Panc1 (cell line): ENCODE data around the gene UGT2A3. TPM values are rescaled to one million over a fixed set of nuclear protein-coding genes. Genes with fewer than 3 reads are reported as not detected.
A peak's percentile ranks its signal among the peaks of the same experiment; 100 is the strongest.

Source experiments
- ATAC-seq: fragments of 200-7000 bp; cut with Tn5 transposase; 2 replicates; pipeline ENCODE4 v1.9.1; 2020; ENCODE audit warnings: mild to moderate bottlenecking, moderate library complexity
- BruUV-seq: library from RNA; stranded (reverse); fragments of 400-500 nt; replicated peaks from 2 replicates; lab custom pipeline; 2021; lab: Mats Ljungman, UMichigan
- CTCF ChIA-PET: fragments of 300-600 bp; sonication (Branson Sonifier 250); formaldehyde crosslinking; loops from one replicate; lab custom pipeline; 2022; ENCODE audit warnings: antibody characterized with exemption; lab: Charles Lee
- POLR2A ChIA-PET: fragments of 300-600 bp; sonication (Branson Sonifier 250); formaldehyde crosslinking; loops from one replicate; lab custom pipeline; 2022; ENCODE audit warnings: antibody characterized with exemption; lab: Charles Lee
- DNase-seq: peaks from one replicate; pipeline ENCODE4 v3.0.0-alpha.2; 2010; ENCODE audit warnings: low read depth, low spot score
- H3K27ac ChIP-seq: 2 replicates; pipeline ENCODE4 v1.5.1; 2011; ENCODE audit warnings: mild to moderate bottlenecking, low read length, inconsistent platforms
- H3K27me3 ChIP-seq: fragments of 200-500 bp; sonication (Bioruptor generic); 2 replicates; pipeline ENCODE4 v1.6.0; 2014; ENCODE audit warnings: low read length, inconsistent platforms; ENCODE audit not compliant: control insufficient read depth, insufficient read depth
- H3K36me3 ChIP-seq: fragments of 200-500 bp; sonication (Bioruptor generic); 2 replicates; pipeline ENCODE4 v1.5.1; 2014; ENCODE audit warnings: inconsistent platforms, mild to moderate bottlenecking, low read length, moderate library complexity; ENCODE audit not compliant: control insufficient read depth, insufficient read depth
- H3K4me1 ChIP-seq: 2 replicates; pipeline ENCODE4 v1.5.1; 2011; ENCODE audit warnings: inconsistent platforms, mild to moderate bottlenecking, low read length, moderate library complexity; ENCODE audit not compliant: control insufficient read depth, insufficient read depth
- H3K4me3 ChIP-seq, 2 experiments: 2 replicates each; pipeline ENCODE4 v1.5.1; 2011 to 2012; ENCODE audit warnings: low read depth in 2 of 2, low read length in 2 of 2, mild to moderate bottlenecking in 2 of 2, inconsistent platforms in 1 of 2, moderate library complexity in 1 of 2
- H3K9me3 ChIP-seq: fragments of 200-500 bp; sonication (Bioruptor generic); 2 replicates; pipeline ENCODE4 v1.5.1; 2014; ENCODE audit warnings: low read depth, mild to moderate bottlenecking, inconsistent platforms, low read length, moderate library complexity; ENCODE audit not compliant: control insufficient read depth, insufficient read depth
- POLR2AphosphoS5 ChIP-seq: IDR thresholded peaks from 2 replicates; pipeline ENCODE4 v1.6.1; 2012; ENCODE audit warnings: mild to moderate bottlenecking, low read depth, low read length, moderate library complexity
- SIN3A ChIP-seq: IDR thresholded peaks from 2 replicates; pipeline ENCODE4 v1.6.1; 2012; ENCODE audit warnings: low read depth, mild to moderate bottlenecking, low read length, moderate library complexity, borderline replicate concordance; ENCODE audit not compliant: insufficient read depth
- TCF7L2 ChIP-seq: IDR thresholded peaks from 2 replicates; pipeline ENCODE4 v1.6.1; 2011; ENCODE audit warnings: mild to moderate bottlenecking, low read depth, low read length, inconsistent platforms
- in situ Hi-C: cut with HindIII; loops from 2 replicates; pipeline ENCODE4 v1.10.0; 2016; ENCODE audit warnings: low sequenced_read_pairs, low pct_unique_long_range_greater_than_20kb
- intact Hi-C: fragments of 100-400 bp; cut with micrococcal nuclease; formaldehyde crosslinking; loops from one replicate; pipeline ENCODE4 v1.10.0; 2022; ENCODE audit not compliant: unreplicated experiment
- total RNA-seq: library from RNA; stranded (reverse); gene quantifications from one replicate; pipeline ENCODE4 v1.2.1, GENCODE V29; 2021; ENCODE audit not compliant: unreplicated experiment
- TF ChIP-seq, protein P1 (sequence below), 2 experiments: IDR thresholded peaks; 2 replicates each; pipeline ENCODE4 v1.6.1; 2011 to 2012; ENCODE audit warnings: low read depth in 2 of 2, control low read depth in 1 of 2, low read length in 1 of 2, mild to moderate bottlenecking in 1 of 2, moderate library complexity in 1 of 2; ENCODE audit not compliant: insufficient read depth in 1 of 2
- TF ChIP-seq, protein P2 (sequence below): fragments of 450-650 bp; IDR thresholded peaks from 2 replicates; pipeline ENCODE4 v1.5.1; 2017; ENCODE audit warnings: mild to moderate bottlenecking

UGT2A3 gene
- total RNA-seq, 1 experiment from 2014 or later: 0.05 TPM

DNA sequence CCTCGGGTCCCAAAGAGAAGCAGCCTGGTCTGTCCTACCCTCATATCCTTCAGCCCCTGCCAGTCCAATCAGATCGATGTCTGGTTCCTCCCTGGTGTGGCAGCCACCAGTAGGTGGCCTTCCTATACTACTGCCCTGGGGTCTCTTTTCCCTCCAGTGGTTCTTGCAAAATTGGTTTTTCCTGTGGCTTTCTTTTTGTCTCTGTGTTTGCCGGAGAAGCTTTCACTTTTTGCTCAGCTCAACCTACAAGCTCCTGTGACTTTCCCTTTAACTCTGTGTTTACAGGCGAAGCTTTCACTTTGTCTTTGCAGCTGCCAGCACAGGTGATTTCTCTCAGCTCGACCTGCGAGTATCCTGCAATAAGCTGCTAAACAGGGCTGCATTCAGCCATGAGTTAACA, 46.8 kb downstream of the UGT2A3 start:
- intact Hi-C loops (no loop called here), in situ Hi-C loops (no loop called here)
- Histone ChIP-seq H3K4me1 (no peaks in the 10 kb centered on the region), H3K36me3 (no peaks in the 10 kb centered on the region), H3K27ac (no peak overlapping the region), H3K9me3 (no peaks in the 10 kb centered on the region), H3K4me3 (peak overlapping the region in 1 of 2 experiments; percentile 34; a peak in 2 of 4 replicates), H3K27me3 (no peaks in the 10 kb centered on the region)
- CTCF ChIA-PET: interaction anchor here (0.6 kb wide), 1 partner anchor 146 kb away, joined by 4 read pairs; no protein-coding TSS in a partner anchor
- TF ChIP-seq, protein P1, sequence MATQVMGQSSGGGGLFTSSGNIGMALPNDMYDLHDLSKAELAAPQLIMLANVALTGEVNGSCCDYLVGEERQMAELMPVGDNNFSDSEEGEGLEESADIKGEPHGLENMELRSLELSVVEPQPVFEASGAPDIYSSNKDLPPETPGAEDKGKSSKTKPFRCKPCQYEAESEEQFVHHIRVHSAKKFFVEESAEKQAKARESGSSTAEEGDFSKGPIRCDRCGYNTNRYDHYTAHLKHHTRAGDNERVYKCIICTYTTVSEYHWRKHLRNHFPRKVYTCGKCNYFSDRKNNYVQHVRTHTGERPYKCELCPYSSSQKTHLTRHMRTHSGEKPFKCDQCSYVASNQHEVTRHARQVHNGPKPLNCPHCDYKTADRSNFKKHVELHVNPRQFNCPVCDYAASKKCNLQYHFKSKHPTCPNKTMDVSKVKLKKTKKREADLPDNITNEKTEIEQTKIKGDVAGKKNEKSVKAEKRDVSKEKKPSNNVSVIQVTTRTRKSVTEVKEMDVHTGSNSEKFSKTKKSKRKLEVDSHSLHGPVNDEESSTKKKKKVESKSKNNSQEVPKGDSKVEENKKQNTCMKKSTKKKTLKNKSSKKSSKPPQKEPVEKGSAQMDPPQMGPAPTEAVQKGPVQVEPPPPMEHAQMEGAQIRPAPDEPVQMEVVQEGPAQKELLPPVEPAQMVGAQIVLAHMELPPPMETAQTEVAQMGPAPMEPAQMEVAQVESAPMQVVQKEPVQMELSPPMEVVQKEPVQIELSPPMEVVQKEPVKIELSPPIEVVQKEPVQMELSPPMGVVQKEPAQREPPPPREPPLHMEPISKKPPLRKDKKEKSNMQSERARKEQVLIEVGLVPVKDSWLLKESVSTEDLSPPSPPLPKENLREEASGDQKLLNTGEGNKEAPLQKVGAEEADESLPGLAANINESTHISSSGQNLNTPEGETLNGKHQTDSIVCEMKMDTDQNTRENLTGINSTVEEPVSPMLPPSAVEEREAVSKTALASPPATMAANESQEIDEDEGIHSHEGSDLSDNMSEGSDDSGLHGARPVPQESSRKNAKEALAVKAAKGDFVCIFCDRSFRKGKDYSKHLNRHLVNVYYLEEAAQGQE (IDR thresholded peaks at IDR 0.05; ENCODE audit: insufficient read depth in 1 of 2, low read depth in 2 of 2, low read length in 1 of 2): no peak
- TF ChIP-seq, protein P2, sequence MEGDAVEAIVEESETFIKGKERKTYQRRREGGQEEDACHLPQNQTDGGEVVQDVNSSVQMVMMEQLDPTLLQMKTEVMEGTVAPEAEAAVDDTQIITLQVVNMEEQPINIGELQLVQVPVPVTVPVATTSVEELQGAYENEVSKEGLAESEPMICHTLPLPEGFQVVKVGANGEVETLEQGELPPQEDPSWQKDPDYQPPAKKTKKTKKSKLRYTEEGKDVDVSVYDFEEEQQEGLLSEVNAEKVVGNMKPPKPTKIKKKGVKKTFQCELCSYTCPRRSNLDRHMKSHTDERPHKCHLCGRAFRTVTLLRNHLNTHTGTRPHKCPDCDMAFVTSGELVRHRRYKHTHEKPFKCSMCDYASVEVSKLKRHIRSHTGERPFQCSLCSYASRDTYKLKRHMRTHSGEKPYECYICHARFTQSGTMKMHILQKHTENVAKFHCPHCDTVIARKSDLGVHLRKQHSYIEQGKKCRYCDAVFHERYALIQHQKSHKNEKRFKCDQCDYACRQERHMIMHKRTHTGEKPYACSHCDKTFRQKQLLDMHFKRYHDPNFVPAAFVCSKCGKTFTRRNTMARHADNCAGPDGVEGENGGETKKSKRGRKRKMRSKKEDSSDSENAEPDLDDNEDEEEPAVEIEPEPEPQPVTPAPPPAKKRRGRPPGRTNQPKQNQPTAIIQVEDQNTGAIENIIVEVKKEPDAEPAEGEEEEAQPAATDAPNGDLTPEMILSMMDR: peak; percentile 36
- TF ChIP-seq POLR2AphosphoS5: no peak
- TF ChIP-seq SIN3A: no peak
- no peak for TF ChIP-seq TCF7L2
- ATAC-seq (0 out of 2 replicates have a peak, but pooled peaks have one; percentile 38), DNase-seq (no peak)
- BruUV-seq: no TSS peak
- POLR2A ChIA-PET: no interaction called here

DNA sequence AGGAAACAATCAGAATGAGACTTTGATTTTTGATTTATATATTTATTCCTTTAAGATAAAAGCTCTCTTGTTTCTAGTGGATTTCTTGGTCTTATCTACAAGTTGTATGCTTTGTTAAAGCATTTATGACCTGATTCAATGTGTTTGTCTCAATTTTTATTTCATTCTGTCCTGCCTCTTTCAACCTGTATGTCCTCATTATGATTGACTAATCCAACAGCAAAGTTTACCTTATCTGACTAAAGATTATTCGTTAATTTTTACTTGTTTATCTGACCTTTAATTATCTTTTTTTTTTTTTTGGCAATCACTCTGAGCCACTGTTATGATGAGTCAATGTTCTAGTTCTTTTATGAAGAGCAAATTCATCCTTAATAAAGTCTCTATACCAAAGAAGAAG, 54.9 kb downstream of the UGT2A3 start:
- ChIA-PET CTCF (no interaction called here), POLR2A (no interaction called here)
- no peak overlapping the region for H3K4me3 ChIP-seq
- ATAC-seq (no peak), DNase-seq (no peak)
- H3K27me3 ChIP-seq: no peaks in the 10 kb centered on the region
- H3K9me3 ChIP-seq: no peaks in the 10 kb centered on the region
- in situ Hi-C loops (no loop called here), intact Hi-C loops (no loop called here)
- no peaks in the 10 kb centered on the region for H3K4me1 ChIP-seq
- no TSS peak for BruUV-seq
- H3K36me3 ChIP-seq: no peaks in the 10 kb centered on the region
- TF ChIP-seq, protein P2: no peak
- TF ChIP-seq, protein P1 (IDR thresholded peaks at IDR 0.05; ENCODE audit: insufficient read depth in 1 of 2, low read depth in 2 of 2, low read length in 1 of 2): no peak
- TF ChIP-seq SIN3A: no peak
- TF ChIP-seq POLR2AphosphoS5: no peak
- no peak for TF ChIP-seq TCF7L2
- H3K27ac ChIP-seq: no peak overlapping the region
